ENCODE measurements around the gene USH1C.

DNA sequence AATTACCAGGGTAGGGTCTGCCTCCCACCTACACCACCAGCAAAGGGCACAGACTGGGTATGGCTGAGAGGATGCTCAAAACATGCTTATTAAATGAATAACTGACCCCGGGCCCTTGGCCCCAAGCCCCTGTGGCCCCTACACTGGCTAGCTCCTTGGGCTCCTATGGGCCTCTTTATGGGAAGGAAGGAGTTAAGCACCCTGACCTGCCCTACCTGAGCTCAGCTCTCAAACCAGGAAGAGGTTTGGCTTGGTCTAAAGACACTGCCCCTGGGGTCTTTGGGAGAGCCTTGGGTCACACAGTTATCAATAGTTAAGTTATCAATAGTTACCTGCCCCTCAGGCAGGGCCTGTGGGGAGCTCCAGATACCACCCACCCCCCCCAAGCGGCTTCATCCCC lies 1.2 kb downstream of the USH1C start:
- TF ChIP-seq POLR2A (IDR thresholded peaks at IDR 0.05) (no peak), CTCF (IDR thresholded peaks at IDR 0.05 in 8 of 11, conservative IDR thresholded peaks at IDR 0.05 in 3 of 11) (no peak), POLR2AphosphoS5 (IDR thresholded peaks at IDR 0.05) (no peak)

Data from spleen (tissue), 7 donors.